Osteoblast (primary cell): ENCODE data around the gene COL18A1. TPM values are rescaled to one million over a fixed set of nuclear protein-coding genes. Genes with fewer than 3 reads are reported as not detected.

Experiments used
- DNase-seq: peaks from one replicate; pipeline ENCODE4 v3.0.0; 2011; ENCODE audit warnings: low spot score, mixed read lengths; ENCODE audit not compliant: insufficient read length; ENCODE audit errors: missing footprints
- H2AFZ ChIP-seq: 2 replicates; pipeline ENCODE4 v1.6.0; 2011; ENCODE audit warnings: mild to moderate bottlenecking, low read length
- H3K27ac ChIP-seq: 2 replicates; pipeline ENCODE4 v1.5.1; 2011; ENCODE audit warnings: mild to moderate bottlenecking, low read depth, low read length, moderate library complexity
- H3K27me3 ChIP-seq: 2 replicates; pipeline ENCODE4 v1.6.0; 2012; ENCODE audit warnings: mild to moderate bottlenecking, control low read depth, inconsistent platforms, low read length, moderate library complexity; ENCODE audit not compliant: insufficient read depth
- H3K36me3 ChIP-seq: 2 replicates; pipeline ENCODE4 v1.5.1; 2011; ENCODE audit warnings: mild to moderate bottlenecking, low read length, control low read depth, moderate library complexity; ENCODE audit not compliant: insufficient read depth
- H3K4me1 ChIP-seq: 2 replicates; pipeline ENCODE4 v1.5.1; 2011; ENCODE audit warnings: mild to moderate bottlenecking, low read length, control low read depth, moderate library complexity; ENCODE audit not compliant: insufficient read depth
- H3K4me2 ChIP-seq: 2 replicates; pipeline ENCODE4 v1.6.0; 2011; ENCODE audit warnings: mild to moderate bottlenecking, low read length; ENCODE audit not compliant: insufficient read depth
- H3K4me3 ChIP-seq: fragments of 200-600 bp; sonication (generic); 3 replicates; pipeline ENCODE4 v1.5.1; 2012; ENCODE audit warnings: mild to moderate bottlenecking, low read length, inconsistent platforms; ENCODE audit not compliant: insufficient read depth
- H3K79me2 ChIP-seq: 2 replicates; pipeline ENCODE4 v1.6.0; 2012; ENCODE audit warnings: mild to moderate bottlenecking, low read length, control low read depth, inconsistent platforms; ENCODE audit not compliant: insufficient read depth
- H3K9me3 ChIP-seq: 2 replicates; pipeline ENCODE4 v1.5.1; 2011; ENCODE audit warnings: low read depth, low read length, control low read depth
- H4K20me1 ChIP-seq: 2 replicates; pipeline ENCODE4 v1.6.0; 2012; ENCODE audit warnings: mild to moderate bottlenecking, low read length, control low read depth; ENCODE audit not compliant: insufficient read depth
- total RNA-seq: library from RNA; depleted of rRNA; stranded (reverse); fragments of >200 nt; gene quantifications from 2 replicates; pipeline ENCODE4 v1.2.3, GENCODE V29; 2012
- TF ChIP-seq, protein P1 (sequence below): IDR thresholded peaks from 2 replicates; pipeline ENCODE4 v1.5.1; 2011; ENCODE audit warnings: mild to moderate bottlenecking, low read depth, low read length, moderate library complexity; ENCODE audit errors: extremely low read depth

COL18A1 gene
- total RNA-seq, 1 donor: 8.3 TPM

DNA sequence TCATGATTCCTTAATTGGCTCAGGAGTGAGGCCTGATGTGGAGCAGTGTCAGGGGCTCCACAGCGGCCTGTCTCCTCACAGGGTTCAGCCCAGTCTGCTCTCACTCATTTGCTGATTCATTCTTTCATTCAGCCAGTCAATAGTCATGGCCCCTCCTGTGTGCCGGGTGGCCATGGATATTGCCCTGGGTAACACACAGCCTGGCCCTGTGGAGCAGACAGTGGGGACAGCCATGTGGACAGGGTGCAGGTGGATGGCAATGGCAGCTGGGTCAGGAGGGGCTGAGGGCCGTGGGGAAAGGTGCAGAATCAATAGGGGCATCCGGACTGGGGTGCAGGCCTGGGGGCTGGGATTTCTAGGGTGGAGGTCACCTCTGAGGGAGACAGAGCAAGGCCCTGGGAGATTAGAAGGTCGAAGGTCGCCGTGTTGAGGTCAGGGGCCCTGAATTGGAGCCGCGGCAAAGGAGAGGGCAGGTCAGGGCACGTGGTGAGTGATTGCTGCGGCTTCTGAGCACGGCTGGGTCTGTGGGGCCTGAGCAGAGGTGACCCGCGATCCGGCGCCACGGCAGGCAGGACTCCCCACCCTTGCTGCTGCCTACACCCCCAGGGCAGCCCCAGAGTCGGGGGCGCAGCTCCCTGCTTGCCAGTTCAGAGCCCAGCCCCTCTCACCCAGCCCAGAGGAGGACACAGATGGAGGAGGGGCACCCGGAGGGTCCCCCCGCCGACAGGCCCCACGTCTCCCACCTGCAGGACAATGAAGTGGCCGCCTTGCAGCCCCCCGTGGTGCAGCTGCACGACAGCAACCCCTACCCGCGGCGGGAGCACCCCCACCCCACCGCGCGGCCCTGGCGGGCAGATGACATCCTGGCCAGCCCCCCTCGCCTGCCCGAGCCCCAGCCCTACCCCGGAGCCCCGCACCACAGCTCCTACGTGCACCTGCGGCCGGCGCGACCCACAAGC is 103.9 kb downstream of the COL18A1 start:
- no peaks in the 10 kb centered on the region for H3K9me3 ChIP-seq
- no peaks in the 10 kb centered on the region for H3K4me1 ChIP-seq
- H3K79me2 ChIP-seq: no peaks in the 10 kb centered on the region
- no peak for DNase-seq
- no peaks in the 10 kb centered on the region for H4K20me1 ChIP-seq
- TF ChIP-seq, protein P1, sequence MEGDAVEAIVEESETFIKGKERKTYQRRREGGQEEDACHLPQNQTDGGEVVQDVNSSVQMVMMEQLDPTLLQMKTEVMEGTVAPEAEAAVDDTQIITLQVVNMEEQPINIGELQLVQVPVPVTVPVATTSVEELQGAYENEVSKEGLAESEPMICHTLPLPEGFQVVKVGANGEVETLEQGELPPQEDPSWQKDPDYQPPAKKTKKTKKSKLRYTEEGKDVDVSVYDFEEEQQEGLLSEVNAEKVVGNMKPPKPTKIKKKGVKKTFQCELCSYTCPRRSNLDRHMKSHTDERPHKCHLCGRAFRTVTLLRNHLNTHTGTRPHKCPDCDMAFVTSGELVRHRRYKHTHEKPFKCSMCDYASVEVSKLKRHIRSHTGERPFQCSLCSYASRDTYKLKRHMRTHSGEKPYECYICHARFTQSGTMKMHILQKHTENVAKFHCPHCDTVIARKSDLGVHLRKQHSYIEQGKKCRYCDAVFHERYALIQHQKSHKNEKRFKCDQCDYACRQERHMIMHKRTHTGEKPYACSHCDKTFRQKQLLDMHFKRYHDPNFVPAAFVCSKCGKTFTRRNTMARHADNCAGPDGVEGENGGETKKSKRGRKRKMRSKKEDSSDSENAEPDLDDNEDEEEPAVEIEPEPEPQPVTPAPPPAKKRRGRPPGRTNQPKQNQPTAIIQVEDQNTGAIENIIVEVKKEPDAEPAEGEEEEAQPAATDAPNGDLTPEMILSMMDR: no peak
- no peaks in the 10 kb centered on the region for H3K27me3 ChIP-seq
- H3K36me3 ChIP-seq: no peaks in the 10 kb centered on the region
- H3K27ac ChIP-seq: no peak overlapping the region
- no peak overlapping the region for H3K4me3 ChIP-seq
- H3K4me2 ChIP-seq: no peak overlapping the region
- H2AFZ ChIP-seq: no peak overlapping the region

DNA sequence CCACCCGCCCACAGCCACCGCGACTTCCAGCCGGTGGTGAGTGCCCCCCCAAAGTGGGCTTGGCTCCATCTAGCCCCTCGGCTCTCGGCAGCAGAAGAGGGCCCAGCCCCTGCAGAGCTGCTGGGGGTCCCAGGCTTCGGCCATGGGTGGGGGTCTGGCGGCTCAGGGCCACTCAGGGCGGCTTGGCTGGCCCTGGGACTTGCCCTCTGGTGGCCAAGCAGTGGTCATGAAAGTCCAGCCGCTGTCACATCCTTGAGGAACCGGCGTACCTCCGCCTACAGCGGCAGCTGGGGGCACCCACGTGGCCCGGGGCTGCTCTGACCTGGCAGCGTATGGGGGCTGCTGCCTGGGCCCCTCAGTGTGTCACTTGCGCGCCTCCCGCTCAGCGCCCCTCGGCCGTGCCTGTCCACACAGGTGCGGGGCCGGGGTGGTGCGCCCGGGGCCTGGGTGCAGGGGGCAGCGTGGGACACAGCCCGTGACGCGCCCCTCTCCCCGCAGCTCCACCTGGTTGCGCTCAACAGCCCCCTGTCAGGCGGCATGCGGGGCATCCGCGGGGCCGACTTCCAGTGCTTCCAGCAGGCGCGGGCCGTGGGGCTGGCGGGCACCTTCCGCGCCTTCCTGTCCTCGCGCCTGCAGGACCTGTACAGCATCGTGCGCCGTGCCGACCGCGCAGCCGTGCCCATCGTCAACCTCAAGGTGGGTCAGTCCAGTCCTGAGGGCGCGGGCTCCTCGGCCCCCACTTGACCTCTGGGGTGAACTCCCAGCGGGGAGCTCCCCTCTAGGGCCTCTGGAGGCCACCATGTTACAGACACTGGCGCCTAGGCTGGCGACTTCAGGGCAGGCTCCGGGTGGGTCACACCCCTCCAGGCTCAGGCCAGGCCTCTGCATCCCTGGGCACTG is 104.9 kb downstream of the COL18A1 start:
- H2AFZ ChIP-seq: no peak overlapping the region
- H4K20me1 ChIP-seq: no peaks in the 10 kb centered on the region
- H3K27ac ChIP-seq: no peak overlapping the region
- no peak overlapping the region for H3K4me3 ChIP-seq
- DNase-seq: no peak
- no peak overlapping the region for H3K4me2 ChIP-seq
- no peaks in the 10 kb centered on the region for H3K79me2 ChIP-seq
- no peaks in the 10 kb centered on the region for H3K4me1 ChIP-seq
- no peaks in the 10 kb centered on the region for H3K27me3 ChIP-seq
- TF ChIP-seq, protein P1: no peak
- no peaks in the 10 kb centered on the region for H3K9me3 ChIP-seq
- no peaks in the 10 kb centered on the region for H3K36me3 ChIP-seq

DNA sequence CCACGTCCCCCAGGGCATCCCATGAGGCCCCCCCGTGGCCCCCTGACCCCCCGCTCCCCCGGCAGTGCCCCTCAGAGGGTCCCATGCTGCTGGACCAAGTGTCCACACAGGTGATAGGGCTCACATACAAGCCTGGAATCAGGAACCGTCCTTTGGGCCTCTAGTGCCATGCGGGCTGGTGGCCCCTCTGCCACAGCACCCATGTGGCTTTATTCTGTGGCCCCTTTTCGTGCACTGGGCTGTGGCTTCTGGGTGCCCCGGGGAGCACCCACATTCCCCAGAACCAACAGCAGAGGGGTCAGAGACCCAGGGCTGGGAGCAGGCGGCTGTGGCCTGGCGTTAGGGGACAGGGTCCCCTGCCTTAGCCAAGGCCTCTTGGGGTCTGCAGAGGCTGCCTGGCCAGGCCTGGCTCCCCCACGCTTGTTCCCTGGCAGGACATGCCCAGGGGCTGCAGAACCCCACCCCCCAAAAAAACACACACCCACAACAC is 105.5 kb downstream of the COL18A1 start:
- Histone ChIP-seq H3K4me3 (no peak overlapping the region), H4K20me1 (no peaks in the 10 kb centered on the region), H2AFZ (no peak overlapping the region), H3K9me3 (no peaks in the 10 kb centered on the region), H3K4me1 (no peaks in the 10 kb centered on the region), H3K4me2 (no peak overlapping the region), H3K79me2 (no peaks in the 10 kb centered on the region), H3K36me3 (no peaks in the 10 kb centered on the region), H3K27me3 (no peaks in the 10 kb centered on the region), H3K27ac (no peak overlapping the region)
- DNase-seq: no peak
- TF ChIP-seq, protein P1: no peak
